Aorta (tissue), 5 donors: ENCODE data around the gene IRF7. TPM values are rescaled to one million over a fixed set of nuclear protein-coding genes. Genes with fewer than 3 reads are reported as not detected.

Experiments used
- ATAC-seq: fragments of 200-7000 bp; cut with Tn5 transposase; one replicate; pipeline ENCODE4 v1.9.1; 2022; ENCODE audit warnings: moderate library complexity; ENCODE audit not compliant: low FRiP score
- DNase-seq, 2 donors: peaks; one replicate each; pipeline ENCODE4 v3.0.0-alpha.2; 2020
- H3K27ac ChIP-seq, 2 donors: one replicate each; pipeline ENCODE4 v1.5.1; 2013; ENCODE audit warnings: low read length in 2 of 2, mild to moderate bottlenecking in 2 of 2, moderate library complexity in 2 of 2, control low read depth in 1 of 2, inconsistent platforms in 1 of 2, low read depth in 1 of 2
- H3K27me3 ChIP-seq, 2 donors: one replicate each; pipeline ENCODE4 v1.6.1; 2013; ENCODE audit warnings: control low read depth in 1 of 2, low read length in 1 of 2, mild to moderate bottlenecking in 1 of 2, moderate library complexity in 1 of 2; ENCODE audit not compliant: insufficient read depth in 2 of 2, control insufficient read depth in 1 of 2
- H3K36me3 ChIP-seq, 2 donors: one replicate each; pipeline ENCODE4 v1.6.1; 2013; ENCODE audit warnings: control low read depth in 1 of 2, low read length in 1 of 2, mild to moderate bottlenecking in 1 of 2; ENCODE audit not compliant: insufficient read depth in 2 of 2, control insufficient read depth in 1 of 2
- H3K4me1 ChIP-seq, 2 donors: one replicate each; pipeline ENCODE4 v1.6.1; 2013; ENCODE audit warnings: low read length in 2 of 2, control low read depth in 1 of 2, mild to moderate bottlenecking in 1 of 2, moderate library complexity in 1 of 2; ENCODE audit not compliant: insufficient read depth in 2 of 2, control insufficient read depth in 1 of 2
- H3K4me3 ChIP-seq, 2 donors: one replicate each; pipeline ENCODE4 v1.5.1; 2013; ENCODE audit warnings: low read length in 2 of 2, control low read depth in 1 of 2, mild to moderate bottlenecking in 1 of 2
- H3K9me3 ChIP-seq: one replicate; pipeline ENCODE4 v1.6.1; 2013; ENCODE audit warnings: mild to moderate bottlenecking, low read length; ENCODE audit not compliant: control insufficient read depth
- WGBS, 2 donors: extraction: QIAGEN DNeasy Blood & Tissue Kit; methylation state at CpG; one replicate each; pipeline ENCODE4 v1.1.7; 2013; 5-methylcytosine and 5-hydroxymethylcytosine counted together
- intact Hi-C, 2 donors: fragments of 100-400 bp; cut with DNase I; formaldehyde crosslinking; loops; one replicate each; pipeline versions ENCODE4 v1.14.2 to v1.15.0; 2022
- polyA plus RNA-seq, 2 donors: library from polyadenylated mRNA; stranded (reverse); fragments of 200-250 nt; gene quantifications; one replicate each; pipeline ENCODE4 v1.2.3, GENCODE V29; 2013
- total RNA-seq, 2 donors: library from RNA; stranded (reverse); fragmentation: NEBNext Ultra II Directional; extraction: Animal tissue kit (Norgen Biotek cat#: 25700); gene quantifications; one replicate each; pipeline ENCODE4 v1.2.1, GENCODE V29; 2021
- donor health status: healthy with polysubstance abuse.
- donor health status: Bipolar disorder and iron deficiency.
- donor health status: DM: no; HTN: no; CAD: no.
- donor health status: DM: no; HTN: no; CAD: no.
- donor health status: DM: yes; HTN: yes; CAD: no.

IRF7 gene
- total and polyA plus RNA-seq, 4 donors, result 13.4 to 30.9 (median 26.3) TPM

DNA sequence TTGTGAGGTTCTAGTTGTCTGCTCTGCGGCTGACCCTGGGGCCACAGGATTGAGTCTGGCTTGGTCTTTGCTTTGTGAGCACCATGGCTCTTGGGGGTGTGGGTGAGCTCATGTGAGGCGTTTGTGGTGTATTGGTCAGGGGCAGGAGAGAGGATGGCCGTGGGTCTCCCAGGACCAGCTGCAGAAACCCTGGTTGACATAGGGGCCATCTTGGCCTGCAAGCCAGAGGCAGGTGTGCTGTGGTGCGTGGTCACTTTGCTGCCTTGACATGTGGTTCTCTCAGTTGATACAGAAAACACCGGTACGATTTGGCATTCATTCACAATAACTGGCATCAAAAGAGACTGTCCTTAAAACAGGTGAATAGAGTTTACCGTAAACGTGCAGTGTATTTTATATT is 28.2 kb downstream of the IRF7 start:
- no peaks in the 10 kb centered on the region for H3K27me3 ChIP-seq
- no peaks in the 10 kb centered on the region for H3K4me1 ChIP-seq
- H3K27ac ChIP-seq, result no peak overlapping the region
- H3K36me3 ChIP-seq, result peaks cover 3 to 5% of the 10 kb centered on the region in 2 donors
- DNase-seq (no peak), ATAC-seq (no peak)
- H3K9me3 ChIP-seq, result no peaks in the 10 kb centered on the region
- no peak overlapping the region for H3K4me3 ChIP-seq
- intact Hi-C loops, result no loop called here
- 82 to 84% methylated on average over 8 of the region's 8 CpGs for WGBS, 2 donors

DNA sequence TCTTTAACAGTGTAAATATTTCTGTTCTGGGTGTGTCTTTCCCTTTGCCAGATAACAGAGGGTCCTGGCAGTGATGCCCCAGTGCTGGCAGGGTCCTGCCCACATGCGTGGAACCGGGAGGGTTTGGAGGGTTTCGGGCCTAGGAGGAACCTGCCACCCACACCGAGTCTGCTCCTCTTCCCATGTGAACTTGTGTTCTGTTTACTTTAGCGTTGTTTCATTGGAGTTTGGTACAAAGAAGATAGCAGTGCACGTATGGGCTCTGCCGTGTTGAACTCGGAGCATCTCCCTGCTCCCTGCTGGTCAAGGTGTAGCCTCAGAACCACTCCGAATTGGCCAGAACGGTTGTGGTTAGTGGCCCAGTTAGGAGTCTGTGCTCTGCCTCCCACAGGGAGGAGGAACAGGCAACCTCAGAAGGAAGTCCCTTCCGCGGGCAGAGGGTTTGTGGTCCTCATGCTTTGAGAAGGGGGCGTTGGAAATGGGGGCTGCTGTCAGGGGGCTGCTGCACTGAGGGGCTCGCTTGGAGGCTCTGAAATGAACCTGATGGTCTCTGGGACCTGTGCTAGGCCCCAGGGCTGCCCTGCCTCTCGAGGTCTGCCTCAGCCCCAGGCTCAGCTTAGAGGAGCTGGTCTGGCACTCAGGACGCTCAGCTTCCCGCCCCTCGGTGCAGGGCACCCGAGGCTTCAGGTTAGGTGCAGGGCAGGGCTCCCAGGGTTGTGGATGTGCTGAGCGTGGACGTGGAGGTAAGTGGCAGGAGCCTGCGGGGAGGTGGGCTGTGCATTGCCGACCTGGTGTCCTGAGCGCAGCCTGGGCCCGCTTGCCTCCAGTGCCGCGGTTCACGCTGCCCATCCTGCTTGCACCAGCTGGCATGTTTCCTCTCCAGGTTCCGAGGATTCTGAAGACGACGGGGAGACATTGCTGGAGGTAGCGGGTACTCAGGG is 29.1 kb downstream of the IRF7 start:
- H3K27ac ChIP-seq, result no peak overlapping the region
- peaks cover 3% of the 10 kb centered on the region in 2 donors for H3K36me3 ChIP-seq
- WGBS, 2 donors, result 88% methylated on average over 32 of the region's 32 CpGs
- H3K4me3 ChIP-seq, result no peak overlapping the region
- intact Hi-C loops, result no loop called here
- no peaks in the 10 kb centered on the region for H3K9me3 ChIP-seq
- H3K4me1 ChIP-seq, result no peaks in the 10 kb centered on the region
- ATAC-seq (no peak), DNase-seq (no peak)
- H3K27me3 ChIP-seq, result no peaks in the 10 kb centered on the region

DNA sequence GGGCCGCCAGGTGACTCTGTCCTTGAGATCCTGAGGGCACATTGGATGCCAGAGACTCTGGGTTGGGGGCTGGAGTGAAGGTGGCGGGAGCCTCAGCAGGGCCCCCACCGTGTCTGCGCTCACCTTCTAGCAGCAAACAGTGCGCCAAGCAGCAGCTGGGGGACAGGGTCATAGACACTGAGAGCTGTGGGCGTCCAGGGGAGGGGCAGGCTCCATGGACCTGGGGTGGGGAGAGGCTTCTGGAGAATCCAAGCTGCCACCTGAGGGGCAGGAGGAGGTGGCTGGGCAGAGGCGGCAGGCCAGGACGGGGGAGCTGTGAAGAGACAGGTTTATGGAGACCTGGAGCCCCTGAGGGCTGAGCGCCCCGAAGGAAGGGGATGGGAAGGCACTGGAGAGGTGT is 31.5 kb downstream of the IRF7 start:
- Histone ChIP-seq H3K9me3 (no peaks in the 10 kb centered on the region), H3K36me3 (peaks cover 1 to 2% of the 10 kb centered on the region in 2 donors), H3K4me1 (no peaks in the 10 kb centered on the region), H3K27ac (no peak overlapping the region), H3K4me3 (no peak overlapping the region), H3K27me3 (no peaks in the 10 kb centered on the region)
- ATAC-seq, result no peak
- intact Hi-C loops, result no loop called here
- no peak for DNase-seq
- 94% methylated on average over 10 of the region's 10 CpGs for WGBS, 2 donors

DNA sequence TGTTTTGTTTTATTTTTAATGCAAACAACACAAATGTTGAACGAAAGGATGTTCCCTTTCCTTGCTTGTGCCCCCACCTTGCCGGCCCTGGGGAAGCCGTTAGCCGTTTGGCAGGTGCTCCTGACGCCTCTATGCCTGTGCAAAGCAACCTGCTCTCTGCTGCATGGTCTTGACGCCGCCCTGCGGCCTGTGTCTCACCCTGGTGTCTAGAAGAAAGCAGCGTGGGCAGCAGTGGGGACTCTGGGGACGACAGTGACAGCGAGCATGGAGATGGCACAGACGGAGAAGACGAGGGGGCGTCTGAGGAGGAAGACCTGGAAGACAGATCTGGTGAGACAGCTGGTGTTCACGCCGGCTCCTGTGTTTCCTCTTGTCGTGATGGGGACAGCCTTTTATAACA is 34.0 kb downstream of the IRF7 start:
- Histone ChIP-seq H3K4me3 (no peak overlapping the region), H3K9me3 (no peaks in the 10 kb centered on the region), H3K36me3 (no peaks in the 10 kb centered on the region), H3K27me3 (no peaks in the 10 kb centered on the region), H3K4me1 (no peaks in the 10 kb centered on the region), H3K27ac (no peak overlapping the region)
- intact Hi-C loops, result no loop called here
- WGBS, 2 donors, result 85 to 88% methylated on average over 17 of the region's 17 CpGs
- DNase-seq (no peak), ATAC-seq (no peak)

DNA sequence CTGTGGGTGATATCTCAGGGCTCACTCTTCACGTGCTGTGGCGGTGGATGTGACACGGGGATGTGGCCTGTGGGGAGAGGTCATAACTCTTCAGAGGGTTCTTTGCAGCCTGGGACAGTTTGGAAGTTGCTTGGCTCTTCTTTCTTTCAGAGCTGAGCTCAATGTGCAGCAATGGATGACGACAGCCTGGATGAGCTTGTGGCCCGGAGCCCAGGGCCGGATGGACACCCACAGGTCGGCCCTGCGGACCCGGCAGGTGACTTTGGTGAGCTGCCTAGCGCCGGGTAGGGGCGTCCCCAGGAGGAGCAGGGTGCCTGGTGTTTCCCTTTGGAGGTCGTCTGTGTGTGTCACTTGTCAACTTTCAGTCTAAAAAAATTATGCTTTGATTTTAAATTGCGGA is 34.4 kb downstream of the IRF7 start:
- H3K36me3 ChIP-seq, result no peaks in the 10 kb centered on the region
- intact Hi-C loops, result no loop called here

DNA sequence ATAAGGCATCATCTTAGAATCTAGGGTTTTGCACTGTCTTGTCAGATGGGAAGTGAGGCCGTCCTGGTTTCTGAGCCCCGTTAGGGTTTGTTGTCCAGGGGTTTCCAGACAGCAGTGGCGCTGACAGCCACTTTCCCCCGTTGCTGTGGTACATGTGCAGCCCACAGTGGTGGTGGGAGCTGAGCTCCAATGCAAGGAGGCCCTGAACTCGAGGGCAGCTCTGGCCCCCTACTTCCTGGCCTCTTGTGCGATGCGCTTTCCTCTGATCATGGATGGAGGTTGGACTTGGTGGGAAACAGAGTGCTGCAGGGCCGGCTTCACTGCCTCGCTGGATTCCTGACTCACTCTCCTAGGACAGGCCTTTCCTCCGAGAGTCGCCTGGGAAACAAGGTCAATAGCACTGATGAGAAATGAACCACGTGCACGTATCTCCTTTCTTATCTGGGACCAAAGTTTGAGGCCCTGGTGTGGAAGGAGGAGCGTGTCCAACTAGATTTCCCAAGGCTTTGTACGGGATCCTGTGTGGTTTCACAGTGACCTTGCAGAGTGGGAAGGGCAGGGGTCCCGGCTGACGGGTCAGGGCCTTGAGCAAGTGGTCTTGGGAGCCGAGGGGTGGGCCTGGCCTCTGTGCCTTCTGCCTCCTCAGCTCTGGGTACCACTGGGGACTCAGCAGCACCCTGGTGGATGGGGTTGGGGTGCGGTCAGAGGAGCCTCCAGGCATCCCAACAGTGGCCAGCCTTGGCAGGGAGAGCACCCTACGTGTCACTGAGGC is 35.7 kb downstream of the IRF7 start:
- Histone ChIP-seq H3K4me1 (no peaks in the 10 kb centered on the region), H3K27ac (no peak overlapping the region), H3K4me3 (no peak overlapping the region), H3K36me3 (no peaks in the 10 kb centered on the region), H3K9me3 (no peaks in the 10 kb centered on the region), H3K27me3 (no peaks in the 10 kb centered on the region)
- intact Hi-C loops, result loop anchor here in 1 of 2 donors (5.0 kb wide), 1 partner anchor 32 kb away; no protein-coding TSS in a partner anchor
- 81 to 84% methylated on average over 20 of the region's 20 CpGs for WGBS, 2 donors
- ATAC-seq, result no peak
- no peak for DNase-seq

More for the DNA sequence above, 34.4 kb downstream of the IRF7 start:
- 83 to 85% methylated on average over 14 of the region's 14 CpGs for WGBS, 2 donors
- Histone ChIP-seq H3K4me1 (no peaks in the 10 kb centered on the region), H3K9me3 (no peaks in the 10 kb centered on the region), H3K4me3 (no peak overlapping the region), H3K27me3 (no peaks in the 10 kb centered on the region), H3K27ac (no peak overlapping the region)
- ATAC-seq (no peak), DNase-seq (no peak)

DNA sequence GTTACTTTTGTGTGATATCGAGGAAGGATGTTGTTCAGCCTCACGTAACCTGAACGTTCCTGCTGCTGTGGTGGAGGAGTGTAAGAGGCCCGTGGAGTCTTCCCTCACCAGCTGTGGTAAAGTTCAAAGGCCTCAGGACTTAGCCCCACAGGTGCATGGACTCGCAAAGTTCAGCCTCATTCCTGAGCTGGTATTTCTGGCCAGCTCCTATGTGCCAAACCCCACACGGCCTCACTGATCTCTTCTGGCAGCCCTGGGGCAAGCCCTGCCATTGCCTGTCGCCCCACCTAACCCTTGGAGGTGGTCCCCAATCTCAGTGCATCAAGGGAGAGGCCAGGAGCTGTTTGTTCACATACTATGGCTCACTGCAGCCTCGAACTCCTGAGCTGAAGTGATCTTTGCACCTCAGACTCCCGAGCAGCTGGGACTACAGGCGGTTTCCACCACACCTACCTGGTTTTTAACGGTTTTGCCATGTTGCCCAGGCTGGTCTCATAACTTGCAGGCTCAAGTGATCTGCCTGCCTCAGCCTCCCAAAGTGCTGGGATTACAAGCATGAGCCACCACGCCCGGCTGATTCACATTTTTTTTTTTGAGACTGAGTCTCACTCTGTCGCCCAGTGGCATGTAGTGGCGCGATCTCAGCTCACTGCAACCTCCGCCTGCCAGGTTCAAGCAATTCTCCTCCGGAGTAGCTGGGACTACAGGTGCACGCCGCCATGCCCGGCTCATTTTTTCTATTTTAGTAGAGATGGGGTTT is 37.3 kb downstream of the IRF7 start:
- H3K4me1 ChIP-seq, result no peaks in the 10 kb centered on the region
- no peaks in the 10 kb centered on the region for H3K27me3 ChIP-seq
- 76 to 83% methylated on average over 21 of the region's 21 CpGs for WGBS, 2 donors
- H3K9me3 ChIP-seq, result no peaks in the 10 kb centered on the region
- intact Hi-C loops, result loop anchor here in 1 of 2 donors (5.0 kb wide), 1 partner anchor 34 kb away; no protein-coding TSS in a partner anchor
- no peak for DNase-seq
- no peak overlapping the region for H3K4me3 ChIP-seq
- no peaks in the 10 kb centered on the region for H3K36me3 ChIP-seq
- H3K27ac ChIP-seq, result no peak overlapping the region
- no peak for ATAC-seq

DNA sequence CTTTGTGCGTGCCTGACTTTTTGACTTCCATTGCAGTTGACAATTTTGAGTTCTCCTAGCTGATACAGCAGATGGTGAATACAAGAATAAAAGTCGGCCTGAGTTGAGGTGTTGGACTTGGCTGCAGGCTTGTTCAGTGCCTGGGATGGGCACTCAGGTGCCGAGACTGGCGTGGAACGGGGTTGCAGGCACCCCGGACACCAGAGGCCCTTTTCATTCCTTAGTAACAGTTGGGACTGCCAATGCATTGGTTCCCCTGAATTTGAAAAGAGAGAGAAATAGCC is 38.2 kb downstream of the IRF7 start:
- DNase-seq (no peak), ATAC-seq (no peak)
- Histone ChIP-seq H3K9me3 (no peaks in the 10 kb centered on the region), H3K4me3 (peak overlapping the region in 1 of 2 donors; percentile 69), H3K4me1 (no peaks in the 10 kb centered on the region), H3K27me3 (no peaks in the 10 kb centered on the region), H3K27ac (no peak overlapping the region), H3K36me3 (no peaks in the 10 kb centered on the region)
- intact Hi-C loops, result loop anchor here in 1 of 2 donors (5.0 kb wide), 1 partner anchor 35 kb away; no protein-coding TSS in a partner anchor
- 67 to 70% methylated on average over 6 of the region's 6 CpGs for WGBS, 2 donors
